OCI-LY1 (cell line): ENCODE measurements around the gene EFNA3.
"Not testable (repeated sequence)": the region's sequence is repeated elsewhere in the genome, so short reads cannot be mapped to it uniquely, and the experiment has no call there.

ENCODE experiments used
- H2AFZ ChIP-seq: fragments of 200-600 bp; sonication (generic), shearing (Covaris generic); 2 replicates; pipeline ENCODE4 v1.6.0; 2014; ENCODE audit warnings: antibody characterized with exemption, mild to moderate bottlenecking, low read length
- H3F3A ChIP-seq: fragments of 200-600 bp; sonication (generic), shearing (Covaris generic); 2 replicates; pipeline ENCODE4 v1.6.0; 2014; ENCODE audit warnings: mild to moderate bottlenecking, antibody characterized with exemption, low read length, moderate library complexity; ENCODE audit not compliant: insufficient read depth
- H3K27ac ChIP-seq: fragments of 200-600 bp; sonication (generic); 2 replicates; pipeline ENCODE4 v1.5.1; 2014; ENCODE audit warnings: low read length, mixed run types, mild to moderate bottlenecking, low read depth; ENCODE audit not compliant: poor library complexity, severe bottlenecking
- H3K27me3 ChIP-seq: fragments of 200-600 bp; sonication (generic); 2 replicates; pipeline ENCODE4 v1.6.0; 2014; ENCODE audit warnings: antibody characterized with exemption, mild to moderate bottlenecking, low read length, moderate library complexity; ENCODE audit not compliant: insufficient read depth
- H3K36me3 ChIP-seq: fragments of 200-600 bp; sonication (generic); 2 replicates; pipeline ENCODE4 v1.6.1; 2014; ENCODE audit warnings: mild to moderate bottlenecking, antibody characterized with exemption, low read length, moderate library complexity, mixed read lengths; ENCODE audit not compliant: insufficient read depth
- H3K4me1 ChIP-seq: fragments of 200-600 bp; sonication (generic); 2 replicates; pipeline ENCODE4 v1.5.1; 2014; ENCODE audit warnings: mild to moderate bottlenecking, low read length, moderate library complexity; ENCODE audit not compliant: insufficient read depth, severe bottlenecking
- H3K4me2 ChIP-seq: fragments of 200-600 bp; sonication (generic), shearing (Covaris generic); 2 replicates; pipeline ENCODE4 v1.6.1; 2014; ENCODE audit warnings: low read length
- H3K4me3 ChIP-seq: fragments of 200-600 bp; sonication (generic); 2 replicates; pipeline ENCODE4 v1.5.1; 2014; ENCODE audit warnings: low read length, low read depth, mild to moderate bottlenecking, mixed read lengths; ENCODE audit not compliant: poor library complexity, severe bottlenecking
- H3K79me2 ChIP-seq: fragments of 200-600 bp; shearing (Covaris generic); 2 replicates; pipeline ENCODE4 v1.6.1; 2016; ENCODE audit warnings: mixed run types, low read length, mixed read lengths; ENCODE audit not compliant: insufficient read depth
- H3K9ac ChIP-seq: fragments of 200-600 bp; sonication (generic), shearing (Covaris generic); 2 replicates; pipeline ENCODE4 v1.6.1; 2014; ENCODE audit warnings: mild to moderate bottlenecking, low read length, mixed read lengths
- H3K9me2 ChIP-seq: fragments of 200-600 bp; sonication (generic), shearing (Covaris generic); 2 replicates; pipeline ENCODE4 v1.6.1; 2014; ENCODE audit warnings: low read depth, mild to moderate bottlenecking, low read length, mixed read lengths
- H3K9me3 ChIP-seq: fragments of 200-600 bp; shearing (Covaris generic); 2 replicates; pipeline ENCODE4 v1.6.1; 2014; ENCODE audit warnings: low read length, mixed read lengths
- H4K20me1 ChIP-seq: fragments of 200-600 bp; sonication (generic), shearing (Covaris generic); 2 replicates; pipeline ENCODE4 v1.6.0; 2016; ENCODE audit warnings: mild to moderate bottlenecking, low read length; ENCODE audit not compliant: insufficient read depth
- CTCF ChIP-seq: fragments of 200-600 bp; sonication (generic), shearing (Covaris generic); IDR thresholded peaks from 2 replicates; pipeline ENCODE4 v1.5.1; 2017; ENCODE audit warnings: mild to moderate bottlenecking, antibody characterized with exemption, low read length, moderate library complexity, mixed read lengths
- EZH2 ChIP-seq: fragments of 200-600 bp; sonication (generic), shearing (Covaris generic); IDR thresholded peaks from 2 replicates; pipeline ENCODE4 v1.8.0; 2017; ENCODE audit warnings: borderline replicate concordance, mixed run types, mild to moderate bottlenecking, antibody characterized with exemption, low read length, moderate library complexity, mixed read lengths

EFNA3 gene

DNA sequence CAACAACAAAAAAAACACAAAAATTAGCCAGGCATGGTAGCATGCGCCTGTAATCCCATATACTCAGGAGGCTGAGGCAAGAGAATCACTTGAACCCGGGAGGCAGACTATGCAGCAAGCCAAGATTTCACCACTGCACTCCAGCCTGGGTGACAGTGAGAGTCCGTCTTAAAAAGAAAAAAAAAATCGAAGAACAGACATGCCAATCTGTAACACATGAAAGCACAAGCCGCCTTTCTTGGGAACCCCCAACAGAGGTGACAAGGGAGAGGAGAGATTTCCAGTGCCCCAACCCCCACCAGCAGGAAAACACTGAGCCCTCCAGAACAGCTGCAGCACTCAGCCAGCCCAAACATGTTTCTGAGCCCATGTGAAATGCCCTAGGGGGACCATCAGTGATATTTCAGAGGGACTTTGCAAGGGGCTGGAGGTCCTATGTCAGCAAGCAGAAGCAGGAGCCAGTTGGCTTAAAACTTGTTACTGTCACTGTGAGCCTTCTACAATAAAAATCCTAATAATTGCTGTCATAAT, 34.9 kb downstream of the EFNA3 start:
- TF ChIP-seq CTCF (no peak), EZH2 (no peak)
- H2AFZ ChIP-seq: no peak overlapping the region

DNA sequence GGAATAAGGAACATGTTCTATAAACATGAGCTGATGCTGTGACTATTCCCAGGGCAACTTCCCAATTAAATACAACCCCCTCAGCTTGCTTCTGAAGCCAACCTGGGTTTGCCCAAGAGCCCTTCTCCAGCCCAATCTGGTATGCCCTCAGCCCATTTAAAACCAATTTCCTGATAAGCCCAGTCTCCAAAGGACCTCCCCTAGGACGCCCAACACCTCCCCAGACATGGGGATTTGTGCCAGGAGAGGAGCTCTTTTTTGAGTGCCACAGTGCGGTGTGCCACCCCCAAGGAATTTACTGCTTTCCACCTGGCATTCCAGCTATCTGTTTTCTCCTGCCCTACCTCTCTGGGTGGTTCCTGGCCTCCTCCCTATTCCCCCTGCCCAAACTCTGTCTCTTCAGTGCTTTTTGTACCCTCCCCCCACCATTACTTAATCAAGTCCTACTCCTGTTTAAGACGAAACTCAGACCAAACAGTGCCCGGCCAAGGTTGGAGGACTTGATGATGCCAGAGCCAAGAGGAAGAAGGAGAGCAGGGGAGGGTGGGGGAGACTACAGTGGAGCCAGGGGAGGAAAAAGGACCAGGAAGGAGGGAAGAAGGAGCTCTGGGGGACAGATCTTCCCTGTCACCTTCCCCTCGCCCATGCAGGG, 37.6 kb downstream of the EFNA3 start:
- no peaks in the 10 kb centered on the region for H3K9me3 ChIP-seq
- no peak overlapping the region for H3K9ac ChIP-seq
- H3K4me2 ChIP-seq: no peak overlapping the region
- no peaks in the 10 kb centered on the region for H3K9me2 ChIP-seq
- no peak for TF ChIP-seq EZH2
- TF ChIP-seq CTCF: no peak
- no peaks in the 10 kb centered on the region for H3K36me3 ChIP-seq
- H3F3A ChIP-seq: no peaks in the 10 kb centered on the region
- H2AFZ ChIP-seq: no peak overlapping the region
- H3K27me3 ChIP-seq: peaks cover 6% of the 10 kb centered on the region
- H4K20me1 ChIP-seq: no peaks in the 10 kb centered on the region
- no peak overlapping the region for H3K27ac ChIP-seq
- no peaks in the 10 kb centered on the region for H3K4me1 ChIP-seq
- H3K4me3 ChIP-seq: no peak overlapping the region
- H3K79me2 ChIP-seq: no peaks in the 10 kb centered on the region

More for the DNA sequence above, 34.9 kb downstream of the EFNA3 start:
- Histone ChIP-seq H3K27me3 (no peaks in the 10 kb centered on the region; the same call in 1 of the 2 replicates), H3F3A (no peaks in the 10 kb centered on the region), H4K20me1 (no peaks in the 10 kb centered on the region), H3K9me2 (no peaks in the 10 kb centered on the region), H3K4me2 (no peak overlapping the region), H3K9ac (no peak overlapping the region), H3K79me2 (no peaks in the 10 kb centered on the region), H3K27ac (no peak overlapping the region), H3K4me3 (no peak overlapping the region), H3K9me3 (no peaks in the 10 kb centered on the region), H3K36me3 (no peaks in the 10 kb centered on the region), H3K4me1 (no peaks in the 10 kb centered on the region)

DNA sequence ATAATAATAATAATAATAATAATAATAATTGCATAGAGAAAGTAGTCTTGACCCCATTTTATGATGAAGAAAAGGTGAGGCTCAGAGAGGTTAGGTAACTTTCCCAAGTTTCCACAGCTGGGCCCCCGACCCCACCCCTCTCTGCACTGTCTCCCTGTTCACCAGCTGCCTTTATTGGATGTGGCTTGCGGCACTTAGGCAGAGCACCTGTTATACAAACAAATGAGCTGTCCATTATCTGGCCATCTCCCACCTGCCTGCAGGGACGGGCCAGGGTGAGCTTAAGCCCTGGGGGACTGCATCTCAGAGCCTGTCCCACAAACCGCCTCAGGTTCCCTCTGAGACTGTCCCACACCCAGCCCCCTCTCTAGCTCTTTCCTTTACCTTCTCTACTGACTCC, 39.0 kb downstream of the EFNA3 start:
- no peak overlapping the region for H3K4me3 ChIP-seq

GRCh38 chr1:155118090-155118489, 39.5 kb downstream of the EFNA3 start:
- not testable (repeated sequence) for H3K4me1 ChIP-seq, H3K27ac ChIP-seq, H2AFZ ChIP-seq, H3K79me2 ChIP-seq, H3K4me3 ChIP-seq, H3K9ac ChIP-seq, H3K4me2 ChIP-seq, H3K9me3 ChIP-seq, H3F3A ChIP-seq, H3K27me3 ChIP-seq, H4K20me1 ChIP-seq, H3K9me2 ChIP-seq, H3K36me3 ChIP-seq

More for the DNA sequence above, 39.0 kb downstream of the EFNA3 start:
- Histone ChIP-seq H4K20me1 (no peaks in the 10 kb centered on the region), H3K36me3 (no peaks in the 10 kb centered on the region), H3K4me1 (no peaks in the 10 kb centered on the region), H3K4me2 (no peak overlapping the region), H3K9me2 (no peaks in the 10 kb centered on the region), H3K79me2 (no peaks in the 10 kb centered on the region), H3K9ac (no peak overlapping the region), H3F3A (no peaks in the 10 kb centered on the region), H3K27me3 (peaks cover 6% of the 10 kb centered on the region; the same call in 1 of the 2 replicates), H2AFZ (no peak overlapping the region), H3K9me3 (no peaks in the 10 kb centered on the region), H3K27ac (no peak overlapping the region)
- no peak for TF ChIP-seq EZH2
- TF ChIP-seq CTCF: no peak
